SU-DHL-6 (cell line): ENCODE measurements around the gene CAMK2D.

Experiments
- EZH2phosphoT487 ChIP-seq: fragments of 200-600 bp; sonication (generic), shearing (Covaris generic); conservative IDR thresholded peaks from 2 replicates; pipeline ENCODE4 v1.6.1; 2018; ENCODE audit warnings: mild to moderate bottlenecking, antibody characterized with exemption, low read length, moderate library complexity, mixed read lengths
- TF ChIP-seq, protein P1 (sequence below): fragments of 200-600 bp; sonication (generic); IDR thresholded peaks from one replicate; pipeline ENCODE4 v1.5.1; 2017; ENCODE audit warnings: antibody characterized with exemption, mild to moderate bottlenecking, low read length, moderate library complexity; ENCODE audit not compliant: insufficient read depth, poor library complexity, severe bottlenecking

- TF ChIP-seq, protein P1, sequence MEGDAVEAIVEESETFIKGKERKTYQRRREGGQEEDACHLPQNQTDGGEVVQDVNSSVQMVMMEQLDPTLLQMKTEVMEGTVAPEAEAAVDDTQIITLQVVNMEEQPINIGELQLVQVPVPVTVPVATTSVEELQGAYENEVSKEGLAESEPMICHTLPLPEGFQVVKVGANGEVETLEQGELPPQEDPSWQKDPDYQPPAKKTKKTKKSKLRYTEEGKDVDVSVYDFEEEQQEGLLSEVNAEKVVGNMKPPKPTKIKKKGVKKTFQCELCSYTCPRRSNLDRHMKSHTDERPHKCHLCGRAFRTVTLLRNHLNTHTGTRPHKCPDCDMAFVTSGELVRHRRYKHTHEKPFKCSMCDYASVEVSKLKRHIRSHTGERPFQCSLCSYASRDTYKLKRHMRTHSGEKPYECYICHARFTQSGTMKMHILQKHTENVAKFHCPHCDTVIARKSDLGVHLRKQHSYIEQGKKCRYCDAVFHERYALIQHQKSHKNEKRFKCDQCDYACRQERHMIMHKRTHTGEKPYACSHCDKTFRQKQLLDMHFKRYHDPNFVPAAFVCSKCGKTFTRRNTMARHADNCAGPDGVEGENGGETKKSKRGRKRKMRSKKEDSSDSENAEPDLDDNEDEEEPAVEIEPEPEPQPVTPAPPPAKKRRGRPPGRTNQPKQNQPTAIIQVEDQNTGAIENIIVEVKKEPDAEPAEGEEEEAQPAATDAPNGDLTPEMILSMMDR, result no peak
- TF ChIP-seq EZH2phosphoT487, result no peak
Measured at GRCh38 chr4:113596396-113596795, 165.1 kb downstream of the CAMK2D start.
